ENCODE measurements around the gene MYO1A. TPM values are rescaled to one million over a fixed set of nuclear protein-coding genes. Genes with fewer than 3 reads are reported as not detected.
A peak's percentile ranks its signal among the peaks of the same experiment; 100 is the strongest.
"Not testable (repeated sequence)": the region's sequence is repeated elsewhere in the genome, so short reads cannot be mapped to it uniquely, and the experiment has no call there.

The MYO1A gene
- total RNA-seq, 1 donor from 2014 or later: 0.27 TPM

GRCh38 chr12:56987011-56987410 is 62.9 kb downstream of the MYO1A start:
- no peak for DNase-seq (ENCODE audit: low spot score in 2 of 2, unreplicated experiment in 2 of 2)
- TF ChIP-seq CTCF (IDR thresholded peaks at IDR 0.05; ENCODE audit: unreplicated experiment): no peak
- no peaks in the 10 kb centered on the region for H3K27me3 Mint-ChIP-seq (ENCODE audit: low read depth)
- no peaks in the 10 kb centered on the region for H3K9me3 Mint-ChIP-seq
- H3K4me1 Mint-ChIP-seq: peaks cover 22% of the 10 kb centered on the region
- H3K4me3 Mint-ChIP-seq: no peak overlapping the region
- H3K27ac Mint-ChIP-seq: no peak overlapping the region
- H3K36me3 Mint-ChIP-seq: no peaks in the 10 kb centered on the region

- Mint-ChIP-seq H3K4me1 (peaks cover 19% of the 10 kb centered on the region), H3K27ac (peak overlapping the region; percentile 24)
- not testable (repeated sequence) for H3K27me3 Mint-ChIP-seq (ENCODE audit: low read depth); H3K9me3 Mint-ChIP-seq; H3K36me3 Mint-ChIP-seq; DNase-seq (ENCODE audit: low spot score in 2 of 2, unreplicated experiment in 2 of 2); H3K4me3 Mint-ChIP-seq
These were observed 64.2 kb downstream of the MYO1A start for GRCh38 chr12:56985714-56986113.

GRCh38 chr12:56983386-56983785 is 66.5 kb downstream of the MYO1A start:
- H3K27ac Mint-ChIP-seq: no peak overlapping the region
- H3K36me3 Mint-ChIP-seq: no peaks in the 10 kb centered on the region
- H3K27me3 Mint-ChIP-seq (ENCODE audit: low read depth): no peaks in the 10 kb centered on the region
- no peak overlapping the region for H3K4me3 Mint-ChIP-seq
- no peak for DNase-seq (ENCODE audit: low spot score in 2 of 2, unreplicated experiment in 2 of 2)
- H3K9me3 Mint-ChIP-seq: no peaks in the 10 kb centered on the region
- H3K4me1 Mint-ChIP-seq: peaks cover 16% of the 10 kb centered on the region
- no peak for TF ChIP-seq CTCF (IDR thresholded peaks at IDR 0.05; ENCODE audit: unreplicated experiment)

- not testable (repeated sequence) for H3K27me3 Mint-ChIP-seq (ENCODE audit: low read depth); H3K27ac Mint-ChIP-seq; H3K9me3 Mint-ChIP-seq; H3K36me3 Mint-ChIP-seq; DNase-seq (ENCODE audit: low spot score in 2 of 2, unreplicated experiment in 2 of 2); H3K4me3 Mint-ChIP-seq
- H3K4me1 Mint-ChIP-seq: peaks cover 11% of the 10 kb centered on the region
These were observed 67.2 kb downstream of the MYO1A start for GRCh38 chr12:56982578-56983236.

- Mint-ChIP-seq H3K4me3 (no peak overlapping the region), H3K4me1 (peaks cover 5% of the 10 kb centered on the region), H3K27ac (no peak overlapping the region), H3K9me3 (peaks cover 4% of the 10 kb centered on the region), H3K36me3 (peaks cover 2% of the 10 kb centered on the region), H3K27me3 (ENCODE audit: low read depth) (no peaks in the 10 kb centered on the region)
- DNase-seq (ENCODE audit: low spot score in 2 of 2, unreplicated experiment in 2 of 2): no peak
- TF ChIP-seq CTCF (IDR thresholded peaks at IDR 0.05; ENCODE audit: unreplicated experiment): no peak
These were observed 68.9 kb downstream of the MYO1A start for GRCh38 chr12:56980941-56981530.

GRCh38 chr12:56980268-56980667 is 69.7 kb downstream of the MYO1A start:
- Mint-ChIP-seq H3K27me3 (ENCODE audit: low read depth) (no peaks in the 10 kb centered on the region), H3K36me3 (peaks cover 2% of the 10 kb centered on the region), H3K9me3 (peaks cover 4% of the 10 kb centered on the region), H3K4me3 (no peak overlapping the region), H3K4me1 (no peaks in the 10 kb centered on the region), H3K27ac (no peak overlapping the region)
- TF ChIP-seq CTCF (IDR thresholded peaks at IDR 0.05; ENCODE audit: unreplicated experiment): no peak
- DNase-seq (ENCODE audit: low spot score in 2 of 2, unreplicated experiment in 2 of 2): no peak
